GM20431 (cell line): ENCODE measurements around the gene BMPR1A.

Source experiments
- in situ Hi-C: fragments of 300-500 bp; cut with MseI, MboI; formaldehyde crosslinking; loops from one replicate; pipeline ENCODE4 v1.15.0; 2020; ENCODE audit warnings: low sequenced_read_pairs; ENCODE audit not compliant: unreplicated experiment

The BMPR1A gene

DNA sequence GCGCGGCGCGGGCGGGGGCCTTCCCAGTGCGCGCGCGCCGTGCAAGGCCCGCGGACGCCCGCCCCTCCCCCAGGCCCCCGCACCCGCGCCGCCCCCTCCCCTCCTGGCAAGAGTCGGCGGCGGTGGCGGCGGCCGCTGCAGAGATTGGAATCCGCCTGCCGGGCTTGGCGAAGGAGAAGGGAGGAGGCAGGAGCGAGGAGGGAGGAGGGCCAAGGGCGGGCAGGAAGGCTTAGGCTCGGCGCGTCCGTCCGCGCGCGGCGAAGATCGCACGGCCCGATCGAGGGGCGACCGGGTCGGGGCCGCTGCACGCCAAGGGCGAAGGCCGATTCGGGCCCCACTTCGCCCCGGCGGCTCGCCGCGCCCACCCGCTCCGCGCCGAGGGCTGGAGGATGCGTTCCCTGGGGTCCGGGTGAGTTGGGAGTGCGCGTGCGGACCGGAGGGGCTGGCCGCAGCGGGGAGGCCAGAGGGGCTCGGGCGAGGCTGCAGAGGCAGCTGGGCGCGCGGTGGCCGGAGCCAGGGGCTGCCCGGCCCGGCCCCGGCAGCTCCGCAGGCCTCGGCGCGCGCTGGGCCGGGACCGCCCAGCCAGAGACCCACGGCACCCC is at the start of gene BMPR1A:
TSS of gene BMPR1A (plus strand) at position 109 of the 602 bp plus-strand sequence. CDS start 119,400 bp downstream, outside the sequence.
- in situ Hi-C loops = no loop called here

- in situ Hi-C loops = loop anchor here (10.0 kb wide), 1 partner anchor 188 kb away; no protein-coding TSS in a partner anchor
These were observed 49.4 kb upstream of the BMPR1A start for GRCh38 chr10:86706977-86707376.

GRCh38 chr10:86707505-86707904 is 48.9 kb upstream of the BMPR1A start:
- in situ Hi-C loops = loop anchor here (10.0 kb wide), 1 partner anchor 187 kb away; no protein-coding TSS in a partner anchor

DNA sequence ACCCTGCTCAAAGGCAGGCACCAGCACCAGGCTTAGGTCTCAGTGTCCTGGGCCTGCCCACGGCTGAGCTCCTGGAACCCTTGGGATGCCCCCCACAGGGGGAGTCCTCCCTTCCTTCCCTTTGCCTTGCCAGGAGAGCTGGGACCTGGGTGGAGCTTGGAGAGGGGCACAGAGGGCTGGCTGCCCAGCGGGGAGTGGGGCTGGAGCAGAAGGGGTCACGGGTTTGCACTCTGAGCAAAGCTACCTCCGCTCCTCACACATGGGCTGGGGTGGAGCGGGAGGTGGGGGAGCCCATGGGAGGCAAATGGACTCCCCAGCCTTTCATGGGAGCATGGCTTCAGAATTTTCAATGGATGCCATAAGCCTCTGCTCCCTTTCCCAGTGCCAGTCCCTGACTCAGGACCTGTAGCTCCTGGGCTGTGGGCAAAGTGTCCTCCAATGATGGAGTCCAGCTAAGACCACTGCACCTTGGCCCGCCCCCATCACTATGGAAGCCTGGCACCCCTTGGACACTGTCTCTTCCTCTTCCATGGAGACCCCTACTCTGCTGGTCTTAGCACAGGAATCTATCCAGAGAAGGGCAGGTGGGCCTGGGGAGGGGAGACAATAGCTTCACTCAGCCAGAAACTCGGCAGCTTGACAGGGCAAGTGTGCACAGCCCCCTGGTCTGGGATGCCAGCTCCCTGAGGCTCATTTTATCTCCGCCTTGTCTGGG is 48.2 kb upstream of the BMPR1A start:
- in situ Hi-C loops = loop anchor here (10.0 kb wide), 1 partner anchor 187 kb away; no protein-coding TSS in a partner anchor

- in situ Hi-C loops = loop anchor here (10.0 kb wide), 1 partner anchor 186 kb away; no protein-coding TSS in a partner anchor
These were observed 47.5 kb upstream of the BMPR1A start for GRCh38 chr10:86708783-86709380.

DNA sequence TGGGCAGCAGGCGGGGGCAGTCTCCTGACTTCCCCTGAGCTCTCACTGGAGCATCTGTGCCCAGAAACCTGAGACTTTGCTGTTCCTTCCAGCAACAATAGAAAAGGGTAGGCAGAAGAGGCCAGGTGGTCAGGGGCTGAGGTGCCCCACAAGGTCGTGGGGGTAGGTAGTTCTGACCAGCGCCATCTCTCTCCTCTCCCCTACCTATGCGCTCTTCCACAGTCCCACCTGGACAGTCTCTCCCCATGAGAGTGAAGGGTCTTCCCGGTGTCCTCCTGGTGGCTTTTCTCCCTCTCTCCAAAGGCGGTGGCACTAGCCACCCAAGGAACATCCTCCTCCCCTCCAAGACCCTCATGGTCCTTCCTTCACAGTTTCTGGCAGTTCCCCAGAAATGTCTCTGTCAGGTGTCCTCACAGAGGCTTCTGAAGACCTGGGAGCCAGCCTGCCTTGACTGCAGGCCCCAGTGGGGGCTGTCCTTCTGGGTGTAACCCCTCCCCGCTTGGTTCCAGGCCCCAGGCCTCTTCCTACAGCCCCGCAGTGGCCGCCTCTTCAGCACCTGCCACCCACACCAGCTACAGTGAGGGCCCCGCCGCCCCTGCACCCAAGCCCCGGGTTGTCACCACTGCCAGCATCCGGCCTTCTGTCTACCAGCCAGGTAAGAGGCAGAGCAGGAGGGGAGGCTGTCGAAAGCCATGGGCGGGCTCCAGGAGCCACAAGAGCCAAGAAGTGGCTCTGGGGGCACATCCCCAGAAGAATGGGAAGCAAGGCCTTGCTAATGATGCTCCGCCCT is 46.8 kb upstream of the BMPR1A start:
- in situ Hi-C loops = loop anchor here (10.0 kb wide), 1 partner anchor 185 kb away; no protein-coding TSS in a partner anchor

DNA sequence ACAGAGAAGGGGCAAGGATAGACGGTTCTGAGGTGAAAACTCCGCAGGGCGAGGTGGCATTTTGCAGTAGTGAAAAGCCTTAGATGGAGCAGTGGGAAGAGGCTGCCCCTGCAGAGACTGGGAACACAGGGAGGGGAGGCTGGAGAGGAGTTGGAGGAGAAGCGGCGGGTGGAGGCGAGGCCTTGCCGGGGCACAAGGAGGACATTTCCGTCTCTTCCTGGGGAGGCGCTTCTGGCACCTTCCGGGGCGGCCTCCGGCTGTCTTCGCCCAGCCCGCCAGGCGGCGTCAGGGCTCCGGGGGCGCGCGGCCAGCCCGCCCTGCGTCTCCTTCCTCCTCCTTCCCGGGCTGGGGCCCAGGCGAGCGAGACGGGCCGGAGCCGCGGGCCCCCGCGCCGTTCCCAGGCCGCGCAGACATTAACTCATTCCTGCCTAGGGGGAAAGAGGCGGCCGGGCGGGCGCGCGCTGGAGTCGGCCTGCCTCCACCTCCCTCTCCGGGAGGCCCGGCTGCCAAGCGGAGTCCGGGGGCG is 45.4 kb upstream of the BMPR1A start:
- in situ Hi-C loops = no loop called here

- in situ Hi-C loops = no loop called here
These were observed 44.7 kb upstream of the BMPR1A start for GRCh38 chr10:86711513-86712316.

DNA sequence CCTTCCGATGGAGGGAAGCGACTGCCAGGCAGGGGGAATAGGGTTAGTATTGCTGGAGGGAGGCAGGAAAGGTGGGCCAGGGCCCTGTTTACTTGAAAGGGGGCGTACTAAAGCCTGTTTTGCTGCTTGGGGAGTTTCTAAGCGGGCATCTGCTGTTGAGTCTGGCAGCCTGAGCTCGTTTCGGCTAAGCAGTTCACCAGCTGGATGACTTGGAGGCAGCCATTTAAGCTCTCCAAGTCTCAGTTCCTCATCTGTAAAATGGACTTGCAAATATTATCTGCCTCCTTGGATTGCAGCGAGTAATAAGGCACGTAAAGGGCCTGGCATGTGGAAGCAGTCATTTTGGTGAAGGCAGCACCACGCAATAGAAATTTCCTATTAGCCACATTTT is 44.1 kb upstream of the BMPR1A start:
- in situ Hi-C loops = no loop called here

DNA sequence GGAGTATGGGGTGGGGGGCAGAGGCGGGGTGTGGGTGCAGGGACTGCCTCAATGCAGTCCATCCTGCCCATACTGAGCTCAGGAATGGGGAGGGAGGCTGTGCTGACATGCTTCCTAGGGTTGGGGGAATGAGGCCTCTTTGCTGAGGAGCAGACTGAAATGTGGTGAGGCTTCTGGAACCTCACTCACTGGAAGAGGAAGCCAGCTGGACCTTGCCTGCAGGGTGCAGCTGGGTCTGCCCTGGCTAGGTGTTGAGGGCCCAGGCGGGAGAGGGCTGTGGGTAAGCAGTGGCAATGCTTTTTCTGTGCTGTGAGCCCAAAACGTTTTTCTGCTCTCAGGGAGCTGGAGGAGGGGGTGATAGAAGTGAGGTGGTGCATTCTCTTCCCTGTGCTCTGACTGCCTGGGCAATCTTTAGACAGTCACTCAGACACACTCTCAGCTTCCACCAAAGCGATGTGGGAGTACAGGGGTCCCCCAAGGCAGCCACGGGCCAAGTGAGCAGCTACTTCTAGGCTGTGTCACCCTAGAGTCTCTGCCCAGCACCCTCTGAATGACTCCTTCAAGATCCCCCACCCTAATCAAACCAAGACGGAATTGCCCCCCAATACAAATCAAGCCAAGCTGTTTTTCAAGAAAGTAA is 41.1 kb upstream of the BMPR1A start:
- in situ Hi-C loops = no loop called here

DNA sequence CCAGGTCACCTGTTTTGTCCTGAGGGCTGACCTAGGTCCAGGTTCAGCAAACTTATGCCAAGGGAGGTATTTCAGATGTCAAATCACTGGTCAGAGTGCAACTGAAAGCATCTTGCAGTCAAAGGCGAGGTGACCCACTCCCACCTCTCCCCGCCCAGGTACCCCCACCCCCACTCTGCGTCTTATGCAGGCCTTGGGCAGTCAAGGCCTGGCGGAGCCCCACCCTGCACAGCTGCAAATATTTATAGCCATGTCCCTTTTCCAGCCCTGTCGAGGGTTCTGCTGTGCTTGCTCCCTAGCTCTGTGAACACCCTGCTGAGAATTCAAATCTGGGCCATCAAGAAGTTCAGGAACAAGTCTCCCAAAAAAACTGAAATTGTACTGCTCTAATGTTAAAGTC is 40.6 kb upstream of the BMPR1A start:
- in situ Hi-C loops = no loop called here

DNA sequence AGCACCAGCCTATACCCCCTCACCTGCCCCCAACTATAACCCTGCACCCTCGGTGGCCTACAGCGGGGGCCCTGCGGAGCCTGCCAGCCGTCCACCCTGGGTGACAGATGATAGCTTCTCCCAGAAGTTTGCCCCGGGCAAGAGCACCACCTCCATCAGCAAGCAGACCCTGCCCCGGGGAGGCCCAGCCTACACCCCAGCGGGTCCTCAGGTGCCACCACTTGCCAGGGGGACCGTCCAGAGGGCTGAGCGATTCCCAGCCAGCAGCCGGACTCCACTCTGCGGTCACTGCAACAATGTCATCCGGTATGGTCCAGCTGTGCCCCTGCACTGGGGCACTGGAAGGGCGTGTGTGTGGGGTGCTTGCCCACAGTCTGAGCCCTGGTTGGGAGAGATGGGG is 40.0 kb upstream of the BMPR1A start:
- in situ Hi-C loops = no loop called here

DNA sequence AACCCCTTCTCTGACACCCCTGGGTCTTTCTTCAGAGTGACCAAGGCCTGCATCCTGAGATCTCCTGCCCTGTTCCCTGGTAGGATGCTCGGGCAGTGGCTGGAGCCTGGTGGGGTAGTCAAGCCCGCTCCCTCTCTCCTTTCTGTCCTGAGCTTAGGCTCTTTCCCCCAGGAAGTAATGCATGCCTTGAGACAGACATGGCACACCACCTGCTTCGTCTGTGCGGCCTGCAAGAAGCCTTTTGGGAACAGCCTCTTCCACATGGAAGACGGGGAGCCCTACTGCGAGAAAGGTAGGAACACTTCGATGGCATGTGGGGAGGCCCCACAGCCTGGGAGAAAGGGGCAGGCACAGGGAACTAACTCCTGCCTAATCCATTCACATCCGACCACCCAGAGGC is 37.9 kb upstream of the BMPR1A start:
- in situ Hi-C loops = no loop called here

GRCh38 chr10:86721232-86721631 is 35.2 kb upstream of the BMPR1A start:
- in situ Hi-C loops = no loop called here

DNA sequence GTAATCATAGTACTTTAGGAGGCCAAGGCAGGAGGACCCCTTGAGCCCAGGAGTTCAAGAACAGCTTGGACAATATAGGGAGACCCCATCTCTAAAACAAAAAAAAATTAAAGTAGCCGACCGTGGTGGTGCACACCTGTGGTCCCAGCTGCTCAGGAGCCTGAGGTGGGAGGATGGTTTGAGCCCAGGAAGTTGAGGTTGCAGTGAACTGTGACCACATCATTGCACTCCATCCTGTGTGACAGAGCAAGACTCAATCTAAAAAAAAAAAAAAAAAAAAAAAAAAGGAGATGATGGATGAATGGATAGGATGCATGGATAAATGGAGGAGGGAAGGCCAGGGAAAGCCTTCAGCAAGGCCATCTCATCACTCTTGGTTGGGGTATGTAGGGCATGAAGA is 33.4 kb upstream of the BMPR1A start:
- in situ Hi-C loops = no loop called here

DNA sequence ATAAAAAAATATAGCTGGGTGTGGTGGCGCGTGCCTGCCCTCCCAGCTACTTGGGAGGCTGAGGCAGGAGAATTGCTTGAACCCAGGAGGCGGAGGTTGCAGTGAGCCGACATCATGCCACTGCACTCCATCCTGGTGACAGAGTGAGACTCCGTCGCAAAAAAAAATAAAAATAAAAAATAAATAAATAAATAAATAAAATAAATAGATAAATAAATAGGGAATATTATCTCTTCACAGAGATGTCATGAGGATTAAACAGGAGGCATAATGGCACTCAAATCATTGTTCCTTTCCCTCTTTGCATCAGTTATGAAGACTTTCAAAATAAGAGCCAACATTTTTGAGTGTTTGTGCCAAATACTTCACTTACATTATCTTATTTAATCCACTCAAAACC is 32.0 kb upstream of the BMPR1A start:
- in situ Hi-C loops = no loop called here

GRCh38 chr10:86725980-86726676 is 30.3 kb upstream of the BMPR1A start:
- in situ Hi-C loops = no loop called here

- in situ Hi-C loops = no loop called here
These were observed 29.8 kb upstream of the BMPR1A start for GRCh38 chr10:86726677-86726999.
